HG02623 (cell line): ENCODE measurements around the gene GSDME.
"Not testable (repeated sequence)": the region's sequence is repeated elsewhere in the genome, so short reads cannot be mapped to it uniquely, and the experiment has no call there.

Experiments used
- ATAC-seq: cut with Tn5 transposase; IDR thresholded peaks from one replicate; pipeline ENCODE4 v1.9.1; 2021; ENCODE audit warnings: moderate library complexity; ENCODE audit not compliant: unreplicated experiment

GSDME gene

GRCh38 chr7:24742506-24743162 is 14.6 kb downstream of the GSDME start:
- no peak for ATAC-seq

- ATAC-seq, result no peak
These were observed 15.4 kb downstream of the GSDME start for GRCh38 chr7:24741679-24742505.

- ATAC-seq, result no peak
These were observed 16.4 kb downstream of the GSDME start for GRCh38 chr7:24740871-24741270.

- no peak for ATAC-seq
These were observed 18.0 kb downstream of the GSDME start for GRCh38 chr7:24739306-24739705.

- ATAC-seq, result no peak
These were observed 18.7 kb downstream of the GSDME start for GRCh38 chr7:24738577-24738976.

- ATAC-seq, result no peak
These were observed 20.0 kb downstream of the GSDME start for GRCh38 chr7:24737281-24737680.

- not testable (repeated sequence) for ATAC-seq
These were observed 21.7 kb downstream of the GSDME start for GRCh38 chr7:24735594-24735993.

- no peak for ATAC-seq
These were observed 23.0 kb downstream of the GSDME start for GRCh38 chr7:24734306-24734705.

- ATAC-seq, result no peak
These were observed 23.7 kb downstream of the GSDME start for GRCh38 chr7:24733414-24734060.

GRCh38 chr7:24732646-24733413 is 24.4 kb downstream of the GSDME start:
- peak; percentile 57 for ATAC-seq

GRCh38 chr7:24731313-24731712 is 26.0 kb downstream of the GSDME start:
- no peak for ATAC-seq

GRCh38 chr7:24730018-24730369 is 27.3 kb downstream of the GSDME start:
- ATAC-seq, result no peak

GRCh38 chr7:24729365-24730017 is 27.8 kb downstream of the GSDME start:
- no peak for ATAC-seq

GRCh38 chr7:24728503-24729364 is 28.5 kb downstream of the GSDME start:
- no peak for ATAC-seq

GRCh38 chr7:24728121-24728500 is 29.2 kb downstream of the GSDME start:
- ATAC-seq, result no peak

- ATAC-seq, result peak; percentile 62
These were observed 29.8 kb downstream of the GSDME start for GRCh38 chr7:24727154-24728120.

GRCh38 chr7:24725554-24726241 is 31.6 kb downstream of the GSDME start:
- no peak for ATAC-seq
